Stomach smooth muscle (tissue), 2 donors: ENCODE data around the gene CGNL1.
A peak's percentile ranks its signal among the peaks of the same experiment; 100 is the strongest.

Experiments used
- H3K27ac ChIP-seq: one replicate; pipeline ENCODE4 v1.7.0; 2013; ENCODE audit warnings: mild to moderate bottlenecking, low read length, inconsistent platforms
- H3K27me3 ChIP-seq, 2 donors: one replicate each; pipeline ENCODE4 v1.7.0; 2013; ENCODE audit warnings: low read length in 2 of 2; ENCODE audit not compliant: insufficient read depth in 2 of 2, control insufficient read depth in 1 of 2
- H3K36me3 ChIP-seq, 2 donors: one replicate each; pipeline ENCODE4 v1.7.0; 2013; ENCODE audit warnings: low read length in 2 of 2; ENCODE audit not compliant: control insufficient read depth in 2 of 2, insufficient read depth in 2 of 2
- H3K4me1 ChIP-seq: one replicate; pipeline ENCODE4 v1.7.0; 2013; ENCODE audit warnings: low read length; ENCODE audit not compliant: control insufficient read depth, insufficient read depth
- H3K4me3 ChIP-seq, 2 donors: one replicate each; pipeline ENCODE4 v1.7.0; 2013; ENCODE audit warnings: low read length in 2 of 2
- H3K9ac ChIP-seq, 2 donors: one replicate each; pipeline ENCODE4 v1.7.0; 2013; ENCODE audit warnings: low read length in 2 of 2, mild to moderate bottlenecking in 1 of 2
- H3K9me3 ChIP-seq, 2 donors: one replicate each; pipeline ENCODE4 v1.7.0; 2013; ENCODE audit warnings: low read length in 2 of 2; ENCODE audit not compliant: control insufficient read depth in 2 of 2
- donor health status: healthy.
- donor health status: Pancreatic carcinoma.

Gene CGNL1

DNA sequence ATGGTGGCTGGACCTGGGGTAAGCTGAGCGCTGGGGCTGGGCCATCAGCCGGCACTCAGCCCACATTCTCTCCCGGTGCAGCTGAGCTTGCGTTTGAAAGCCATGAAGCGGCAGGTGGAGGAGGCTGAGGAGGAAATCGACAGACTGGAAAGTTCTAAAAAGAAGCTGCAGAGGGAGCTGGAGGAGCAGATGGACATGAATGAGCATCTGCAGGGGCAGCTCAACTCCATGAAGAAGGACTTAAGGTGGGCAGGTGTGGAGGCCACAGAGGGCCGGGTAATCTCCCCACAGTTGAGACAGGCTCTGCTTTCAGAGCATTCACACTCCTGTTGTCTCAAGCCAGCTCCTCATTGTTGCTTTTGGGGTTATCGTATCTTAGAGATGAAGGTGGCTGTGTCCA is 169.7 kb downstream of the CGNL1 start:
- H3K27me3 ChIP-seq: peaks cover 0 to under 1% of the 10 kb centered on the region in 2 donors
- H3K36me3 ChIP-seq: peaks cover 0 to 11% of the 10 kb centered on the region in 2 donors
- no peak overlapping the region for H3K27ac ChIP-seq
- H3K9ac ChIP-seq: no peak overlapping the region
- H3K4me3 ChIP-seq: no peak overlapping the region
- no peaks in the 10 kb centered on the region for H3K9me3 ChIP-seq
- peaks cover 13% of the 10 kb centered on the region for H3K4me1 ChIP-seq

DNA sequence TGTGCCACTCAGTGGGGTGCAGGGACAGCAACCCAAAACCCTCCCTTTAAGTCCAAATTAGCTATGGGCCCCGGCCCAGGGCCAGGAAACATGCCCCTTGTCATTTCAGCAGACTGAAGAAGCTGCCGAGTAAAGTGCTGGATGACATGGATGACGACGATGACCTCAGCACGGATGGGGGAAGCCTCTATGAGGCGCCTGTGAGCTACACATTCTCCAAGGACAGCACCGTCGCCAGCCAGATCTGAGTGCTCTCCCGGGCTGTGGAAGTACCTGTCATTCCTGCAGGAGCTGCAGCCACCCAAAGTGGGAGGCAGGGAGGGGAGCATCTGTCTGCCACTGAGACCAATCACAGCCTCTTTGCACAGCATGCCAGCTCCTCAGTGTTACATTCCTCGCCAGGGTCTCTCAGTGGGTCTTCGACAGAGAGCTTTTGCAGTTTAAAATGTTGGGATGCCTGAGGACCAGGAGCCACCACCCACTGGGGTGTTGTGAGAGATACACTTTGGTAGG is 171.0 kb downstream of the CGNL1 start:
- H3K4me1 ChIP-seq: peaks cover 10% of the 10 kb centered on the region
- H3K27ac ChIP-seq: no peak overlapping the region

DNA sequence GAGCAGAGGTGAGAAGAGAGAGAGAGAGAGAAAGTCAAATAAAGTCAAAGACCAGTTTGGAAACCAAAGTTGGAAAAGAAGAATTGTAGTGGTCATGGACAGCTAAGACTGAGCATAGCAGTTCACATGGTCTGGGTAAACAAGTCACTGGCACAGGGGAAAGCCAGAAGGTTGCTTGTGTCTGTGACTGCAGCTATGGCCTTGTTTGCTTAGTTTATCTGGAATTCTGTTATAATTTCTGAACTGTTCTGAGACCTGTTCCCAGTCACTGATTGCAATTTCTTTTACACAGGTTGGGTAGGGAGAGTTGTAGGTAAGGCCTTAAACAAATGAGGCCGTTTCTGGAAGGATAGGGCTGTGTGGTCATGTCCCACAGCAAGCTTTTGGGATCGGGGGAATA is 172.0 kb downstream of the CGNL1 start:
- Histone ChIP-seq H3K27me3 (no peaks in the 10 kb centered on the region), H3K27ac (no peak overlapping the region), H3K4me3 (no peak overlapping the region), H3K36me3 (peaks cover 0 to 11% of the 10 kb centered on the region in 2 donors), H3K4me1 (peaks cover 10% of the 10 kb centered on the region), H3K9me3 (no peaks in the 10 kb centered on the region), H3K9ac (no peak overlapping the region)

More for the DNA sequence above, 171.0 kb downstream of the CGNL1 start:
- Histone ChIP-seq H3K9ac (no peak overlapping the region), H3K27me3 (no peaks in the 10 kb centered on the region), H3K4me3 (no peak overlapping the region), H3K36me3 (peaks cover 0 to 11% of the 10 kb centered on the region in 2 donors), H3K9me3 (no peaks in the 10 kb centered on the region)

DNA sequence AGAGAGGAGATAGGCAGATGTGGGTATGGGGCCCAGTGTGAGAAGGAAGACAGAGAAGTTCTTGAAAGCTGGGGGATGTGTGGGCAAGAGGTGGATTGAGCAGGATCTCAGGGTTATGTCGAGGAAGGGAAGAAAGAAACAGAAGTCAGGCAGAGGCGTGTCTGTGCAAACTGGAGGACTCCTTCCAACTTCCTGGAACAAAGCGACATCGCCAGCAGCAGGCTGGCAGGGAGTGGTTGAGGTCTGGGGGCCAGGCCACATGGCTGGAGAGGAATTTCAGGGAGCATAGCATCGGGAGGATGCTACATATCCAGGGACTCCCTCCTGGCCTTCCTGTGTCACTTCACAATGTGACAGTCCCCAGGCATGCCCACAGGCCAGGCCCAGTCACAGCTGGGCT is 172.5 kb downstream of the CGNL1 start:
- Histone ChIP-seq H3K27me3 (no peaks in the 10 kb centered on the region), H3K4me3 (no peak overlapping the region), H3K9me3 (no peaks in the 10 kb centered on the region), H3K27ac (no peak overlapping the region), H3K36me3 (peaks cover 0 to 11% of the 10 kb centered on the region in 2 donors), H3K9ac (no peak overlapping the region), H3K4me1 (peaks cover 10% of the 10 kb centered on the region)

DNA sequence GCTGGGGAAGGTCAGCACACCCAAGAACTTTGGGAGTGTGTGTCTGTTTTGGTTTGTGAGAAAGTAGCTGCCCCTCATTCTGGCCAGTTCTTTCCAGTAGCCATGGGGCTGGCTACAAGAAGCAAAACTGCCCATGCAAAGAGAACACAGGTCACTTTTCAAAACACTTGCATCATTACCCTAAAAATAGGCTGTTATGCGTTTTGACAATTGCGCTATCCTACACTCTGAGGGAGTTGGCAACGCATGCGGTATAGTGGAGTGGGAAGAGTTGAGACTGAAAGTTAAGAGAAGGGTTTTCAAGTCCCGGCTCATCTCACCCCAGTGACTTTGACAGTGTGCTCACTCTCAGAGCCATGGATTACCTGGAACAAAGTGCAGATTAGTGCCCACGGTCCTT is 173.6 kb downstream of the CGNL1 start:
- no peak overlapping the region for H3K4me3 ChIP-seq
- H3K36me3 ChIP-seq: peaks cover 0 to 10% of the 10 kb centered on the region in 2 donors
- H3K9me3 ChIP-seq: no peaks in the 10 kb centered on the region
- H3K27me3 ChIP-seq: no peaks in the 10 kb centered on the region
- no peak overlapping the region for H3K27ac ChIP-seq
- H3K4me1 ChIP-seq: peaks cover 20% of the 10 kb centered on the region
- H3K9ac ChIP-seq: no peak overlapping the region

DNA sequence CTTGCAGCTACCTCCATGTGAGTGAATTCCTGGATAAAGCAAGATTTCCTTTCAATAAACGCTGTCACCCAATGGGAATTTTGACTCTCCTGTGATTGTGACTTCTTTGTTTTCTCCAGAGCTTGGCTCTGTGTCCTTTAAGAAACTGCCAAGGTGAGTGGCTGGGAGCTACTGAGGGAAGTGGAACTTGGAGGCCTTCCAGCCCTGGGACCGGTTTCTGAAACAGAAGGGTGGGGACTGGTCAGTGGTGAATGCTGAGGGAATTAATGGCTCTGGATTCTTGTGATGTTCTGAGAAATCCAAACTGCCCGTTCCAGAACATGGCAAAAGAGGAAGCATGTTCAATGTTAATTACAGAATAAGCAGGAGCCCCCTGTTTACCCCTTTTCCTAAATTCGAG is 174.3 kb downstream of the CGNL1 start:
- peak overlapping the region; percentile 18 for H3K27ac ChIP-seq
- H3K4me3 ChIP-seq: no peak overlapping the region
- H3K9me3 ChIP-seq: no peaks in the 10 kb centered on the region
- peaks cover 25% of the 10 kb centered on the region for H3K4me1 ChIP-seq
- no peaks in the 10 kb centered on the region for H3K27me3 ChIP-seq
- H3K36me3 ChIP-seq: peaks cover 0 to 9% of the 10 kb centered on the region in 2 donors
- no peak overlapping the region for H3K9ac ChIP-seq

DNA sequence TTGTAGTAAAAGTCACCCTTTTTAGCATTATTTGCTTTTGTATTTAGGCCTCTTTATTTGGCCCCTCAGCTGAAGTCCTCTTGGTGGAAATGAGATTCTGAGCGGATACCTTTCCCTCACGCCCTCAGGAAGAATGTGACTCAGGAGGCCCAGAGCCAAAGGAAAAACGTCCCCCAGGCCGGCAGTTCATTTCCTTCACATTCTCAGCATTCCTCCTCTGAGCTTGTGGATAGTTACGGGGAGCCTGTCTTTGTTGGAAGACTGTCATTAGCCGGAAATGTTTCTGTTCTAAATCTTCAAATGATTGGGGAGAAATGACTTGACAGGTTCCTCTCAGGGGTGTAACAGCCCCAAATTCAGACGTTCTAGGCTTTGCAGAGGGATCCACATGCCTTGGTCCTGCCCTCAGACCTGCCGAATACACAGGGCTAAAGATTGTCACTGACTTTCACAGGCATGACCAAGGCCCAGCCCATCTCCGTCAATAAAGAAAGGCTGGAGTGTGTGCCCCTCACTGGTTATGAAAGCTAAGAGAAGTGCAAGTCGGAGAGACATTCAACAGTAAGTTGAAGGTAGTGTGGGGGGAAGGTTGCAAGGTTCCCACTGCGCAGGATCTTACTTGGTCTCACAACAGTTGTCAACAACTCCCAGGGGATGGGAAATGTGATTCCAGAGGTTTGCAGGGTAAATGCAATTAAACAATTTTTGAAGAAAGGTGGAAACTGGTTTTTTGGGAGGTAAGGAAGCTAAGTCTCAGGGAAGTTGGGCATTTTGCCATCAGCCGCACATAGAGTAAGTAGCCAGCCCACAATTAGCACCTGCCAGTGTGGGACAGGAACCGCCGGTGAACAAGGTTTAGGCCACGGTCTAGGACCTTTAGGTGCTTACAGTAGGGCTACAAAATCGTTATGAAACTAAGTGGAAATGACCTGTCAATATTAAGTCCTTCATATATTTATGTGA is 175.7 kb downstream of the CGNL1 start:
- Histone ChIP-seq H3K9ac (no peak overlapping the region), H3K36me3 (peaks cover 0 to 5% of the 10 kb centered on the region in 2 donors), H3K27ac (peak overlapping the region; percentile 11), H3K27me3 (no peaks in the 10 kb centered on the region), H3K4me1 (peaks cover 25% of the 10 kb centered on the region), H3K9me3 (no peaks in the 10 kb centered on the region), H3K4me3 (no peak overlapping the region)

DNA sequence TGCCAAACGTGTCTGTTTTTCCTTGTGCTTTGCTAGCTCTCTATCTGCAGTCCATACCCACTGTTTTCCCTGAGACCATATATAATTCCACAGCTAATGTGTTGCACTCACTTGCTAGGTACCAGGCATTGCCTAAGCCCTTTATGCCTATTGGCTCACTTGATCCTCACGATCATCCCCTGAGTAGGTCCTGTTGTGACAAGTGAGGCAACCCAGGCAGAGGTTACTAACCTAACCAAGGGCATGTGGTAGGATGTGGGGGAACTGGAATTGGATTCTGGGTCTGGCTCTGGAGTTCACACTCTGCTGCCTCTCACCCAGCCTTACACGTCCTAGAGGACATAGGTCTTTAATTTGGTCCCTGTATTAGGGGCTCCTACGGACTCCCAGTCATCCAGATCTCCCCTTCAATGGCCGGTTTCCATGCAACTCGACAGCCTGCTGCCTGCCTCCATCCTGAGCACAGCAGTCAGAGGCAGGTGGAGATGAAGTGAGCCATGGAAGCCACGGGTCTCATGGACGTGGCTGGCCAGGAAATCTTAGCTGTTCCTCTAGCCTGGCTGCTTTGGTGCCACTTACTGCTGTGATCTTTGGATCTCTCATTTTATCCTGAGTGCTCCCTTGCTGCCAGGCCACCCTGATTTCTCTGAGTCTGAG is 176.5 kb downstream of the CGNL1 start:
- H3K4me1 ChIP-seq: peaks cover 25% of the 10 kb centered on the region
- H3K4me3 ChIP-seq: no peak overlapping the region
- peaks cover 0 to 3% of the 10 kb centered on the region in 2 donors for H3K36me3 ChIP-seq
- no peaks in the 10 kb centered on the region for H3K27me3 ChIP-seq
- H3K27ac ChIP-seq: peak overlapping the region; percentile 46
- H3K9me3 ChIP-seq: no peaks in the 10 kb centered on the region
- no peak overlapping the region for H3K9ac ChIP-seq

DNA sequence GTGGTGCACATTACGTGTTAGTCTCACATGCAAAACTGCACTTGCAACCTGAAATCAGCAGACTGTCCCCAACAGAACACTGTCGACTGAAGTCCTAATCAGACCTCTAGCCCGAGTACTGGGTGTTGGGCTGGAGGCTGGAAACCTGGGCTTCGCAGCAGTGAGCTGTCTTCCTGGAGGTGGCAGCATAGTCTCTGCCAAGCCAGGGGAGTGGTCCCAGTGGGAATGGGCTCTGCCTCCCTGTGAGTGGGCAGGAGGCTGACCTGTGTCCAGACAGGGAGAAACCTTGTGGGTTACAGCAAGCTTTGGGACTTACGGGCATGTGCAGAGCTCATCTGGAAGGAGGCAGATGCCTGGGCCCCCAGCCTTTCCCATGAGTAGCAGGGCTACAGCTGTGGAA is 177.2 kb downstream of the CGNL1 start:
- no peaks in the 10 kb centered on the region for H3K9me3 ChIP-seq
- H3K36me3 ChIP-seq: peaks cover 0 to 3% of the 10 kb centered on the region in 2 donors
- peaks cover 25% of the 10 kb centered on the region for H3K4me1 ChIP-seq
- H3K4me3 ChIP-seq: no peak overlapping the region
- peak overlapping the region; percentile 76 for H3K27ac ChIP-seq
- H3K9ac ChIP-seq: no peak overlapping the region
- H3K27me3 ChIP-seq: no peaks in the 10 kb centered on the region

DNA sequence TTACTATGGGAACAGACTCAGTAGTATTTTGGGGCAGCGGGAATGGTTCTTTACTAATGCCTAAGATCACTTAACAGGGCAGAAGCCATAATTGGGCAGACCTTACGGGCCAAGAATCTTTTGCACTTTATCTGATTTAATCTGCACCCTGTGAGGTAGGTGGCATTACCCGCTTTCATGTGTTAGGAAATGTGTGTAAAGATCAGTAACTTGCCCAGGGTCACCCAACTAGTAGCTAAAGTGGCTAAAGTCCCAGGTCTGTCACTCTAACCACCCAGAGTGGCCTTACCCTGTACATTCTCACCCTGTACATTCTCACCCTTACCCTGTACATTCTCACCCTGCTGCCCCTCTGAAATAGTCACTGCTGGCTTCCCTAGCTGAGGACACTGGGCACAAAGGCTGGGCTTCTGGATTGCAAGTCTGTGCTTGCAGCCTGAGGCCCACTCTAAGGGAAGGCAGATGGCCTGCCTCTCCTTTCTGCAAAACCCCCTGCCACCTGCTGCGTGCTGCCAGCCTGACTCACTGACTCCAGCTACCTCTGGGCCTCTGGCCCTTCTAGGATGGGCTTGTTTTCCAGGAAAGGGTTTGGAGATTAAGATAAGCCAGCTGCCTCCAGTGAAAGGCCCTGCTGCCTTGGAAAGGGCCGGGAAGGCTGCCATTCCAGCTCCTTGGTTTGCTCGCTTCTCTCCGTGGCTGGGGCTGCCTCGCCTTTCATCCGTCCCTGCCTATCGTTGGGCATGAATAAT is 177.9 kb downstream of the CGNL1 start:
- H3K36me3 ChIP-seq: no peaks in the 10 kb centered on the region
- H3K9me3 ChIP-seq: no peaks in the 10 kb centered on the region
- peaks cover 25% of the 10 kb centered on the region for H3K4me1 ChIP-seq
- H3K9ac ChIP-seq: peak overlapping the region in 1 of 2 donors; percentile 36
- H3K27ac ChIP-seq: peak overlapping the region; percentile 76
- no peaks in the 10 kb centered on the region for H3K27me3 ChIP-seq
- no peak overlapping the region for H3K4me3 ChIP-seq
